ENCODE measurements around the gene OR2AT4. TPM values are rescaled to one million over a fixed set of nuclear protein-coding genes. Genes with fewer than 3 reads are reported as not detected.
A peak's percentile ranks its signal among the peaks of the same experiment; 100 is the strongest.

Gene OR2AT4
- total and polyA plus RNA-seq, 10 donors, result not detected

- H3K27ac ChIP-seq, result no peak overlapping the region
- peak; percentile 91 for DNase-seq
- TF ChIP-seq, protein P1, sequence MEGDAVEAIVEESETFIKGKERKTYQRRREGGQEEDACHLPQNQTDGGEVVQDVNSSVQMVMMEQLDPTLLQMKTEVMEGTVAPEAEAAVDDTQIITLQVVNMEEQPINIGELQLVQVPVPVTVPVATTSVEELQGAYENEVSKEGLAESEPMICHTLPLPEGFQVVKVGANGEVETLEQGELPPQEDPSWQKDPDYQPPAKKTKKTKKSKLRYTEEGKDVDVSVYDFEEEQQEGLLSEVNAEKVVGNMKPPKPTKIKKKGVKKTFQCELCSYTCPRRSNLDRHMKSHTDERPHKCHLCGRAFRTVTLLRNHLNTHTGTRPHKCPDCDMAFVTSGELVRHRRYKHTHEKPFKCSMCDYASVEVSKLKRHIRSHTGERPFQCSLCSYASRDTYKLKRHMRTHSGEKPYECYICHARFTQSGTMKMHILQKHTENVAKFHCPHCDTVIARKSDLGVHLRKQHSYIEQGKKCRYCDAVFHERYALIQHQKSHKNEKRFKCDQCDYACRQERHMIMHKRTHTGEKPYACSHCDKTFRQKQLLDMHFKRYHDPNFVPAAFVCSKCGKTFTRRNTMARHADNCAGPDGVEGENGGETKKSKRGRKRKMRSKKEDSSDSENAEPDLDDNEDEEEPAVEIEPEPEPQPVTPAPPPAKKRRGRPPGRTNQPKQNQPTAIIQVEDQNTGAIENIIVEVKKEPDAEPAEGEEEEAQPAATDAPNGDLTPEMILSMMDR (IDR thresholded peaks at IDR 0.05 in 8 of 11, conservative IDR thresholded peaks at IDR 0.05 in 3 of 11), result peak; percentile 50 to 94 (median 92)
- TF ChIP-seq POLR2A (IDR thresholded peaks at IDR 0.05) (no peak), POLR2AphosphoS5 (IDR thresholded peaks at IDR 0.05) (peak in 2 of 3 donors; percentile 35 to 49)
- WGBS, 5 donors, result 30 to 38% (median 35%) methylated on average over 21 to 22 of the region's 22 CpGs
- no peaks in the 10 kb centered on the region for H3K36me3 ChIP-seq
- intact Hi-C loops (cut with DNase I; ENCODE audit: low total_unique reads), result loop anchor here (5.0 to 10.0 kb wide), 3 partner anchors 67 to 216 kb away; partner anchors contain the start of gene TPBGL
- H3K27me3 ChIP-seq (replicated peaks in 1 of 7), result peaks cover 0 to 10% (median 0%) of the 10 kb centered on the region in 7 donors
- H3K4me3 ChIP-seq, result no peak overlapping the region
- peaks cover 12 to 37% (median 27%) of the 10 kb centered on the region in 6 donors for H3K4me1 ChIP-seq
- no peaks in the 10 kb centered on the region for H3K9me3 ChIP-seq
Observed at GRCh38 chr11:75140269-75141138, 43.8 kb upstream of the OR2AT4 start.

DNA sequence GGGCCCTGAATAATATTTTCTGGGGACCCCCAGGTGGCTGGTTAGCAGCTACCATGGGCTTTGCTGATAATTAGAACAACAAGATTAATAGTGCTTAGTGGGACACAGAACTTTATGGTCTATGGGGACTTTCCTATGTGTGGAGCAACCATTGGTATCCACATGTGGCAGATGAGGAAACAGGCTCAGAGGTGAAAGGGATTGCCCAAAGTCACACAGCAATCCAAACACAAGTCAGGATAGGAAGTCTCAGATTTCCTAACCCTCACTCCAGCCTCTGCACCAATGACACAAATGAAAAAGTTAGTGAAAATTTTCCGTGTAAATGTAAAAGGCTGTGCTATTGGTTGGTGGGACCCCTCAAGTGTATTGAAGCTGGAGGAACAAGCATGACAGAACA lies 39.0 kb upstream of the OR2AT4 start:
- Histone ChIP-seq H3K4me3 (no peak overlapping the region), H3K27me3 (replicated peaks in 1 of 7) (peaks cover 0 to 27% (median 0%) of the 10 kb centered on the region in 7 donors), H3K36me3 (no peaks in the 10 kb centered on the region), H3K27ac (no peak overlapping the region), H3K9me3 (no peaks in the 10 kb centered on the region), H3K4me1 (peaks cover 0 to 6% (median 4%) of the 10 kb centered on the region in 6 donors)
- intact Hi-C loops (cut with DNase I; ENCODE audit: low total_unique reads), result loop anchor here (10.0 kb wide), 1 partner anchor 111 kb away; no protein-coding TSS in a partner anchor
- no peak for TF ChIP-seq POLR2A (IDR thresholded peaks at IDR 0.05)
- TF ChIP-seq POLR2AphosphoS5 (IDR thresholded peaks at IDR 0.05), result no peak
- TF ChIP-seq, protein P1 (IDR thresholded peaks at IDR 0.05 in 8 of 11, conservative IDR thresholded peaks at IDR 0.05 in 3 of 11), result no peak
- WGBS, 5 donors, result 79 to 92% (median 85%) methylated on average over 1 of the region's 1 CpG
- DNase-seq, result no peak

- Histone ChIP-seq H3K27me3 (replicated peaks in 1 of 7) (peaks cover 0 to 32% (median 0%) of the 10 kb centered on the region in 7 donors), H3K4me1 (peaks cover 0 to under 1% (median 0%) of the 10 kb centered on the region in 6 donors), H3K9me3 (no peaks in the 10 kb centered on the region), H3K27ac (no peak overlapping the region), H3K4me3 (no peak overlapping the region), H3K36me3 (no peaks in the 10 kb centered on the region)
- WGBS, 5 donors, result 71 to 94% (median 79%) methylated on average over 4 to 5 of the region's 5 CpGs
- intact Hi-C loops (cut with DNase I; ENCODE audit: low total_unique reads), result loop anchor here (10.0 kb wide), 1 partner anchor 110 kb away; no protein-coding TSS in a partner anchor
- TF ChIP-seq, protein P1 (IDR thresholded peaks at IDR 0.05 in 8 of 11, conservative IDR thresholded peaks at IDR 0.05 in 3 of 11), result no peak
- TF ChIP-seq POLR2A (IDR thresholded peaks at IDR 0.05) (no peak), POLR2AphosphoS5 (IDR thresholded peaks at IDR 0.05) (no peak)
- DNase-seq, result no peak
Observed at GRCh38 chr11:75135021-75135650, 38.5 kb upstream of the OR2AT4 start.
